ENCODE results near the gene DMD. TPM values are rescaled to one million over a fixed set of nuclear protein-coding genes. Genes with fewer than 3 reads are reported as not detected.

DMD gene
- total RNA-seq, 2 experiments from 2014 or later, result 0.27 to 0.49 TPM

DNA sequence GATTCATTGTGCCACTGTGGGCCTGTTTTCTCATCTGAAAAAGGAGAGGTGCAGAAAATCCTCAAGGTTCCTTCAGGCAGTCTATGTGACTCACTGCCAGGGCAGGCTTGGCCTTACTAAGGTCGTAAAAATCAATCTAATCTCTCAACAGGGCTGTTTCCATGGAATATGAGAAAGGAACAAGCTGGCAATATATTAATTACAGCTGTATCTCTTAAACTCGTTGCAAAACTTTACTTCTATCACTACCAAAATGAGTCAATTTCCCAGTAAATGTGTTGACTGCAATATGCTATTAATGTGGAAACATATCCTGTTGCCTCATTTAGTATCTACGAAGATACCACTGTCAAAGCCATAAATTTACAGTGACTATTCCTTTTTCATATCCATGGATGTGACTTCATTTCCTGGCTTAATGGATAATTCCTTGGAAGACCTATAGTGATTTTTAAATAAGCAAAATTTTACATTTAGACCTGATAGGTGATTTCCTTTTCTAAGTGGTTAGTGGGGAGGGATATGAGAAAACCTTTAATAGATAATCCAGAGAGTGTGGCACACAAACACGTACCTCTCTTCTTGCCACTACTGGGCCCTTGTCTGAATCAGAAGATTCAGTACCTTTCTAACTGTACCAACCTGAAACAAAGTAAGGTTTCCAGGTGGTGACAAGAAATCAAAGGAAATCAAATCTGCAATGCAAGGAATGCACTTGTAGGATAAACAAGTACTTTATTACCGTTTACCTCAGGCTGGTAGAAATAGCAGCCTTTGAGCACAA is 2012.1 kb downstream of the DMD start:
- ChIA-PET POLR2A (no interaction called here), CTCF (no interaction called here)
- intact Hi-C loops (cut with micrococcal nuclease), result no loop called here
- Mint-ChIP-seq H3K27me3 (no peaks in the 10 kb centered on the region), H3K4me1 (ENCODE audit: low read depth) (no peaks in the 10 kb centered on the region), H3K27ac (no peak overlapping the region), H3K36me3 (ENCODE audit: low read depth) (no peaks in the 10 kb centered on the region), H3K4me3 (no peak overlapping the region), H3K9me3 (no peaks in the 10 kb centered on the region)
- no peak for ATAC-seq
- TF ChIP-seq, protein P1, sequence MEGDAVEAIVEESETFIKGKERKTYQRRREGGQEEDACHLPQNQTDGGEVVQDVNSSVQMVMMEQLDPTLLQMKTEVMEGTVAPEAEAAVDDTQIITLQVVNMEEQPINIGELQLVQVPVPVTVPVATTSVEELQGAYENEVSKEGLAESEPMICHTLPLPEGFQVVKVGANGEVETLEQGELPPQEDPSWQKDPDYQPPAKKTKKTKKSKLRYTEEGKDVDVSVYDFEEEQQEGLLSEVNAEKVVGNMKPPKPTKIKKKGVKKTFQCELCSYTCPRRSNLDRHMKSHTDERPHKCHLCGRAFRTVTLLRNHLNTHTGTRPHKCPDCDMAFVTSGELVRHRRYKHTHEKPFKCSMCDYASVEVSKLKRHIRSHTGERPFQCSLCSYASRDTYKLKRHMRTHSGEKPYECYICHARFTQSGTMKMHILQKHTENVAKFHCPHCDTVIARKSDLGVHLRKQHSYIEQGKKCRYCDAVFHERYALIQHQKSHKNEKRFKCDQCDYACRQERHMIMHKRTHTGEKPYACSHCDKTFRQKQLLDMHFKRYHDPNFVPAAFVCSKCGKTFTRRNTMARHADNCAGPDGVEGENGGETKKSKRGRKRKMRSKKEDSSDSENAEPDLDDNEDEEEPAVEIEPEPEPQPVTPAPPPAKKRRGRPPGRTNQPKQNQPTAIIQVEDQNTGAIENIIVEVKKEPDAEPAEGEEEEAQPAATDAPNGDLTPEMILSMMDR (IDR thresholded peaks at IDR 0.05), result no peak
- no peak for DNase-seq

DNA sequence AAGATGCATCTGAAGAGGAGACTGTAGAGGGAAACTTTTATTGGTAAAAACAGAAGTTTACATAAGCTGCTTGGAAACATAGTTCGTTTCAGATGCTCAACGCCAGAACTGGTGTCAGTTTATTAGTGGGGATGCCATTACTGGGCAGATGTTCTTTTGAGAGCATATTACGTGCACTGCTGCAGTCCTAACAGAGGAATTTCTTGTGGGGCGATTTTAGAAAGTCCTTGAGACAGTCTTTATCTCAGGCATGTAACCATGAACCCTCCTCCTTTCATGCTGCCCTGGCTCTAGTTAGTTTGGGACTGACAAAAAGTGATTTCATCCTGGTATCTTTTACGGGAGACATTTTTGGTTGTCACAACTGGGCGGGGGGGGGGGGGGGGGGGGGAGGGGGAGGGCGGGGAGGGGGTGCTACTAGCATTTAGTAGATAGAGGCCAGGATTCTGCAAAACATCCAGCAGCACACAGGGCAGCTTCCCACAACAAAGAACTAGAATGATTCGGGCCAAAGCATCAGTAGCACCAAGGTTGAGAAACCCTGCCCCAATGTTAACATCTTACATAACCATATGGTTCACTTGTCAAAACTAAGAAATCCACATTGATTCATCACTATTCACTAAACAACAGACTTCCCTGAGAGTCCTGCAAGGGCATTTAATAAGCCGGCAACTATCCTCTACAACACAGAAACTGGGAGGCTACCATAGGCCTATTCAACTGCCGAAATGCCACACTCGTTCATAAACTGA is 2021.0 kb downstream of the DMD start:
- no peak for ATAC-seq
- intact Hi-C loops (cut with micrococcal nuclease), result no loop called here
- no peak overlapping the region for H3K27ac Mint-ChIP-seq
- TF ChIP-seq, protein P1 (IDR thresholded peaks at IDR 0.05), result no peak
- H3K4me3 Mint-ChIP-seq, result no peak overlapping the region
- H3K36me3 Mint-ChIP-seq (ENCODE audit: low read depth), result no peaks in the 10 kb centered on the region
- H3K4me1 Mint-ChIP-seq (ENCODE audit: low read depth), result no peaks in the 10 kb centered on the region
- no peaks in the 10 kb centered on the region for H3K27me3 Mint-ChIP-seq
- H3K9me3 Mint-ChIP-seq, result no peaks in the 10 kb centered on the region
- ChIA-PET CTCF (no interaction called here), POLR2A (no interaction called here)
- DNase-seq, result no peak

DNA sequence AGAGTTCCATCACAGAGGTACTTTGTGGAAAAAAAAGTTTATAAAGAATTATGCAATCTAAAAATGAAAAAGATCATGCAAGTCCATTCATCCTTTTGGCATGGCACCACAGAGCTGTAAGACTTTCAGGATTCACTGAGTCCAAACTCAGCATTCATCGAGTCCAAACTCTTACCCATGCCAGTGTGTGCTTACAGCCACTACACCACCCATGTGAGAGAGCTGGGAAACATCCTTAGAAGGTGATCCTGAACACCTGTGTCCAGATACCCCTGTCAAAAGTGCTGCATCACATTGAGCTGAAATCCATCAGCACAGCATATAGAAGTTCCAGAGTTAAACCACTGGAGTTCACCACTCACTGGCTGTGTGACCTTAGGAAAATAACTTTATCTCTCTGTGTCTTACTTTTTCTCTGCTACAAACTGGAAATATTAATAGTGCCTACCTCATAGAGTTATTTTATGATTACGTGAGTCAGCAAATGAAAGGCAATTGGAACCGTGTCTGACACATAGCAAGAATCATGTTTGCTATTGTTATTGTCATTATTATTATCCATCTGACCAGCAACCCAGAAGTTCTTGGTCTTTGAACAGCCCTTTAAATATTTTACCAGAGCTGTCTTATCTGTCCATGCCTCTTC is 2024.5 kb downstream of the DMD start:
- Mint-ChIP-seq H3K4me1 (ENCODE audit: low read depth) (no peaks in the 10 kb centered on the region), H3K27me3 (no peaks in the 10 kb centered on the region), H3K9me3 (no peaks in the 10 kb centered on the region), H3K27ac (no peak overlapping the region), H3K36me3 (ENCODE audit: low read depth) (no peaks in the 10 kb centered on the region), H3K4me3 (no peak overlapping the region)
- intact Hi-C loops (cut with micrococcal nuclease), result no loop called here
- ATAC-seq (no peak), DNase-seq (no peak)
- ChIA-PET POLR2A (no interaction called here), CTCF (no interaction called here)
- TF ChIP-seq, protein P1 (IDR thresholded peaks at IDR 0.05), result no peak

DNA sequence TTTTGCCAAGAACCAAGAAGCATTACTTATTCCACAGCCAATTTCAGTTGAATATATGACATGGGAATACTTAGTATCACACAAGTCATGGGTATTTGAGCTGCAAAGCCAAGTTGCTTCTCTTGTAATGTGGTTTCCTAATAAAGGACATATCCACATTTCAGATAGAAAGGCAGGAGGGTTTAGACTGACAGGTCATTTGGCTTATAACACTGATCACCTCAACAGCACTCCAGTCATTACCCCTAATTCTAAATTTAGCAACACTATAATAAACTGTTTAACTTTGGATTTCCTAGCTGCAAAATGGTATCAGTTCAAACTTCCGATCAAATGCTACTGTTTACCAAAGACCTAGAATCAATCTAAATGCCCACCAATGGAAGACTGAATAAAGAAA is 2025.5 kb downstream of the DMD start:
- H3K36me3 Mint-ChIP-seq (ENCODE audit: low read depth), result no peaks in the 10 kb centered on the region
- CTCF ChIA-PET, result no interaction called here
- POLR2A ChIA-PET, result no interaction called here
- DNase-seq (no peak), ATAC-seq (no peak)
- H3K27ac Mint-ChIP-seq, result no peak overlapping the region
- TF ChIP-seq, protein P1 (IDR thresholded peaks at IDR 0.05), result no peak
- H3K9me3 Mint-ChIP-seq, result no peaks in the 10 kb centered on the region
- H3K27me3 Mint-ChIP-seq, result no peaks in the 10 kb centered on the region
- intact Hi-C loops (cut with micrococcal nuclease), result no loop called here
- H3K4me3 Mint-ChIP-seq, result no peak overlapping the region
- no peaks in the 10 kb centered on the region for H3K4me1 Mint-ChIP-seq (ENCODE audit: low read depth)
